ENCODE measurements around the gene OR14K1. TPM values are rescaled to one million over a fixed set of nuclear protein-coding genes. Genes with fewer than 3 reads are reported as not detected.
"Not testable (repeated sequence)": the region's sequence is repeated elsewhere in the genome, so short reads cannot be mapped to it uniquely, and the experiment has no call there.

The OR14K1 gene
- total RNA-seq, 1 donor from 2014 or later = not detected

- no peak overlapping the region for H3K4me3 Mint-ChIP-seq
- no peak overlapping the region for H3K27ac Mint-ChIP-seq (ENCODE audit: unreplicated experiment)
- H3K27me3 Mint-ChIP-seq (ENCODE audit: low read depth) = no peaks in the 10 kb centered on the region
- H3K9me3 Mint-ChIP-seq = no peaks in the 10 kb centered on the region
- DNase-seq (ENCODE audit: low read depth, low spot score) = no peak
- no peak for TF ChIP-seq CTCF (conservative IDR thresholded peaks at IDR 0.05)
- no peaks in the 10 kb centered on the region for H3K36me3 Mint-ChIP-seq (ENCODE audit: low read depth)
- no peaks in the 10 kb centered on the region for H3K4me1 Mint-ChIP-seq
Observed at GRCh38 chr1:247740721-247741120, 2.3 kb downstream of the OR14K1 start.

GRCh38 chr1:247741756-247742155, 3.3 kb downstream of the OR14K1 start:
- no peaks in the 10 kb centered on the region for H3K4me1 Mint-ChIP-seq
- H3K9me3 Mint-ChIP-seq = peaks cover 2% of the 10 kb centered on the region
- no peak overlapping the region for H3K27ac Mint-ChIP-seq (ENCODE audit: unreplicated experiment)
- no peak for TF ChIP-seq CTCF (conservative IDR thresholded peaks at IDR 0.05)
- no peak overlapping the region for H3K4me3 Mint-ChIP-seq
- no peaks in the 10 kb centered on the region for H3K36me3 Mint-ChIP-seq (ENCODE audit: low read depth)
- H3K27me3 Mint-ChIP-seq (ENCODE audit: low read depth) = no peaks in the 10 kb centered on the region
- DNase-seq (ENCODE audit: low read depth, low spot score) = no peak

- not testable (repeated sequence) for H3K27me3 Mint-ChIP-seq (ENCODE audit: low read depth); H3K27ac Mint-ChIP-seq (ENCODE audit: unreplicated experiment); H3K36me3 Mint-ChIP-seq (ENCODE audit: low read depth); DNase-seq (ENCODE audit: low read depth, low spot score); H3K4me3 Mint-ChIP-seq; H3K9me3 Mint-ChIP-seq; H3K4me1 Mint-ChIP-seq
Observed at GRCh38 chr1:247742215-247742760, 3.9 kb downstream of the OR14K1 start.

DNA sequence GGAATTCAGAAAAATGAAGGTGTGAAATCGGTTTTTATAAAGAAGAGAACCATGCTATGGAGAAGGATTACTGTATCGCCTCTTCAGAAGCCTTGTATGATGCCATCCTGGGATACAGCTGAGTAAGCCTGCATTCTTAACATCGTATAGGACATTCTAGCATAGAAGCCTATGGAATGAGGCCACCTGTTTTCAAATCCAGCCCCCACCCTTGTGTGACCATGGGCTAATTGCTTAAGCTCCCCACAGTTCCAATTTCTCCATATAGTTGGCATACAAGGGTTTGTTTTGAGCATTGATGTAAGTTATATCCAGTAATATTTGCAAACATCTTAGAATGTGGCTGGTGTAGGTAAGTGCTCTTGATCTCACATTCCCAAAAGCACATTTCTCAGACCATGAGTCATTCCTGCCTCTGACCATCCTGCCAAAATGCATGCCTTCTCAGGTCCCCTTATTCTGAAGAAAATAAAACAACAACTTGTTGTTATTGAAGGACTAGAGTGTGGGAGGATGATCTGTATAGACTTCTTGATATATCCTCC, 8.0 kb downstream of the OR14K1 start:
- no peaks in the 10 kb centered on the region for H3K4me1 Mint-ChIP-seq
- peaks cover 9% of the 10 kb centered on the region for H3K9me3 Mint-ChIP-seq
- no peak overlapping the region for H3K4me3 Mint-ChIP-seq
- no peak for TF ChIP-seq CTCF (conservative IDR thresholded peaks at IDR 0.05)
- DNase-seq (ENCODE audit: low read depth, low spot score) = no peak
- no peaks in the 10 kb centered on the region for H3K36me3 Mint-ChIP-seq (ENCODE audit: low read depth)
- H3K27ac Mint-ChIP-seq (ENCODE audit: unreplicated experiment) = no peak overlapping the region
- no peaks in the 10 kb centered on the region for H3K27me3 Mint-ChIP-seq (ENCODE audit: low read depth)

- H3K27me3 Mint-ChIP-seq (ENCODE audit: low read depth) = no peaks in the 10 kb centered on the region
- H3K9me3 Mint-ChIP-seq = peaks cover 9% of the 10 kb centered on the region
- H3K27ac Mint-ChIP-seq (ENCODE audit: unreplicated experiment) = no peak overlapping the region
- H3K4me1 Mint-ChIP-seq = no peaks in the 10 kb centered on the region
- no peak overlapping the region for H3K4me3 Mint-ChIP-seq
- no peak for TF ChIP-seq CTCF (conservative IDR thresholded peaks at IDR 0.05)
- no peaks in the 10 kb centered on the region for H3K36me3 Mint-ChIP-seq (ENCODE audit: low read depth)
- no peak for DNase-seq (ENCODE audit: low read depth, low spot score)
Observed at GRCh38 chr1:247747616-247748015, 9.2 kb downstream of the OR14K1 start.

DNA sequence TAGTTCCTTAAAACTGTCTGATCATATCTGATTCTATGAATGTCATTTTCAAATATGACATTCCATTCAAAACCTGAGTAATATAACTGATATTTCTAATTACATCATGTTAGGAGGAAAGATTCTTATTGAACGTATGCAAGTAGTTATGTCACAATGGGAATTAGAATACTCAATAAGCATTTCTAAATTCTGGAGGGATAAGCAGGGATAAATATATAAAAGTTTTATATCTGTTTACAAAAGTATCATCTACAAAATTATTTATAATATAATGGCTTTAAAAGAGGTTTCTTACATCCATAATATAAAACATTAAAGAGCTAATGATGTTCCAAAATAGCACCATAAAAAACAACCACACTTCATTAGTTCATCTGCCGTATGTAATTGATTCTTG, 9.6 kb downstream of the OR14K1 start, which contains the start of gene OR14A2:
OR14A2 (minus strand) TSS at position 101 of the 400 bp plus-strand sequence.
- no peak for TF ChIP-seq CTCF (conservative IDR thresholded peaks at IDR 0.05)
- no peak within 1 kb of the TSS for H3K4me3 Mint-ChIP-seq
- H3K4me1 Mint-ChIP-seq = no peaks in the 10 kb centered on the region
- no peaks in the 10 kb centered on the region for H3K27me3 Mint-ChIP-seq (ENCODE audit: low read depth)
- no peak within 1 kb of the TSS for H3K27ac Mint-ChIP-seq (ENCODE audit: unreplicated experiment)
- H3K36me3 Mint-ChIP-seq (ENCODE audit: low read depth) = no peaks in the 10 kb centered on the region
- no peak for DNase-seq (ENCODE audit: low read depth, low spot score)
- H3K9me3 Mint-ChIP-seq = peaks cover 9% of the 10 kb centered on the region
